ENCODE measurements around the gene POLR3K. TPM values are rescaled to one million over a fixed set of nuclear protein-coding genes. Genes with fewer than 3 reads are reported as not detected.
A peak's percentile ranks its signal among the peaks of the same experiment; 100 is the strongest.

Gene POLR3K
- 10.3 TPM for polyA plus RNA-seq (2013, experiment 1 of 2; ENCODE audit: insufficient read length)
- polyA plus RNA-seq (2013, experiment 2 of 2; ENCODE audit: insufficient read length), result 11.0 TPM

DNA sequence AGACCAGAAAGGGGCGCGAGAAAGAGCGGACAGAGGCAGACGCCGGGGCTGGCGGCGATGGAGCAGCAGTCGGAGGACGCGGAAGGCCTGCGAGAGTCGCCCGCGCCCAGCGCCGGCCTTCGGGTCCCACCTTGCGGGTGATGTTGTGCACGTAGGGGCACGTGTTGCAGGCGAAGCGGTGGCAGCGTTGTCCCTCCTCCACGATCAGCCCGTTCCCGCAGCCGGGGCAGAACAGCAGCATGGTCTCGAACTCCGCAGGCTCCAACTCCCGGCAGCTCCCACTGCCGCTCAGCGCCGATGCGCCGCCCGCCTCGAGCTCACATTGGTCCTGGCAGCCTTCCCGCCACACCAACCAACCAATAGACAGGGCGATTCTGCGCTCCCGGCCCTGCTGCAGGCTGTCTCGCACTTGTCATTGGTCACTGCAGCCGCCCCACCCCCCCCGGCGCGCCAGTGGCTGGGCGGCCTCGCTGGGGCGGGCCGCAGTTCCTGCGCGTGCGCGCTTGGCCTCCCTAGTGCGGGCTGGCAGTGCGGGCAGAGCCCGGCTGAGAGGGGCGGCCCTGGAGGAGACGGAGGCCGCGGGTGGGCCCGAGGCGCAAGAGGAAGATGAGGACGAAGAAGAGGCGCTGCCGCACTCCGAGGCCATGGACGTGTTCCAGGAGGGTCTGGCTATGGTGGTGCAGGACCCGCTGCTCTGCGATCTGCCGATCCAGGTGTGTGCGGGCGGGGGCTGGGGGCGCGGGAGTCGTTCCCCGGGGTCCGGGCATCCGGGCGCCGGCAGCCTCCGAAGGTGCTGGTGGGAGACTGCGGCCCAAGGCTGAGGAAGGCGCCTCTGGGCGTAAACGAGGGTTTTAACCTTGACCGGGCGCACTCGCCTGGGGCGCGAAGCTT lies at the start of gene POLR3K, which contains the start of gene SNRNP25:
Gene POLR3K, minus strand, starts transcription at position 263 of the 891 bp plus-strand sequence. Its CDS starts 22 bp downstream, at position 241.
Gene SNRNP25, plus strand, starts transcription at position 483 of the 891 bp plus-strand sequence. Its CDS starts 189 bp downstream, at position 672.
- peak; percentile 99 for DNase-seq

- no peak for DNase-seq
Observed at GRCh38 chr16:102060-102855, 48.9 kb upstream of the POLR3K start.

DNA sequence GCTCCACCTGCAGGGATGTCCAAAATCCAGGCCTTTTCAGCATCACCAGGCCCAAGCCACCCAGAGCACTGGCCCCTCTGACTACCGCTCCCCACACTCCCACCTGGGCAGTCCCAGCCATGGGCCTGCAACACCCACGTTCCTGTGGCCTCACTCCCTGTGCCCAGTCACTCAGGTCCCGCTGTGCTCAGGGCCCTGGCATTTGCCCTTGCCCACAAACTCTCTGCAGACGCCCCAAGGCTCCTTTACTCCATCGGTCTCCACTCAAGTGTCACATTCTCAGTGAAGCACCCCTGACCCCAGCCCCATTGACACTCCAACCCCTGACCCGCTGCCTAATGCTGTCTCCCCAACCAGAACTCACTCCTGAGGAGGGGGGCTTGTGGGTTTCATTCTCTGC lies 48.2 kb upstream of the POLR3K start:
- no peak for DNase-seq

GRCh38 chr16:100989-101388 lies 47.6 kb upstream of the POLR3K start:
- no peak for DNase-seq

DNA sequence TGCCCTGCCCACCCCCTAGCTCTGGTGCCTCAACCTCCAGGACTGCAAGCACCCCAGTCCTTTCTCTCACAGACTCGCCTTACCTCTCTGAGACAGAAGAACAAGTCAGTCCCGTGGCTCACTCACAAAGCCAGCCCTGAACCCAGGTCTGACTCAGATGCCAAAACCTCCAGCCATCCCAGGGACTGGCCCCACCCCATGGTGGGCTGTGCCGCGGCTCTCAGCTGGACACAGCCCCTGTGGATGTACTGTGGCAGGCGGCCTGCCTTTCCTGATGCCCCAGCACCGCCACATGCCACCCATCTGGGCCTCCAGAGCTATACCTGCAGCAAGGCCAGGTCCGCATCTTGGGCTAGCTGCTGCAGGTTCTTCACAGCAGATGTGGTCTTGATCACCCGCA lies 44.4 kb upstream of the POLR3K start:
- DNase-seq, result no peak

DNA sequence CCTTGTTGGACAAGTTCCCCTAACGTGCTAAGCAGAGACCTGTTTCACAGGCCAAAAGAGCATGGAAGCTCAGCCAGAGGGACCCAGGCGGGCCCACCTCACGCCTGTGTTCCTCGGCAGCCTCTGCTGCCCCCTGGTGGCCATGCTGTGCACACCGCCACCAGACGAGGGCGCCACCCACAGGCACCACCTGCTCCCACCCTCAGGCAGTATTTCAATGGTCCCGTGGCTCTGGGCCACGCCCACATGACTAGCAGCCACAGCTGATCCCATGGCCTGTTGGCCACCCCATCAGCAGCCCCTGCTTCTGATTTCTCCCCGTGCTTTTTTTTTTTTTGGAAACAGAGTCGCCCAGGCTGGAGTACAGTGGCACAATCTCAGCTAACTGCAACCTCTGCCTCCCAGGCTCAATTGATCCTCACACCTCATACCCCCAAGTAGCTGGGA lies 43.5 kb upstream of the POLR3K start:
- DNase-seq, result peak; percentile 80

GRCh38 chr16:94918-95265 lies 41.5 kb upstream of the POLR3K start:
- DNase-seq, result no peak

DNA sequence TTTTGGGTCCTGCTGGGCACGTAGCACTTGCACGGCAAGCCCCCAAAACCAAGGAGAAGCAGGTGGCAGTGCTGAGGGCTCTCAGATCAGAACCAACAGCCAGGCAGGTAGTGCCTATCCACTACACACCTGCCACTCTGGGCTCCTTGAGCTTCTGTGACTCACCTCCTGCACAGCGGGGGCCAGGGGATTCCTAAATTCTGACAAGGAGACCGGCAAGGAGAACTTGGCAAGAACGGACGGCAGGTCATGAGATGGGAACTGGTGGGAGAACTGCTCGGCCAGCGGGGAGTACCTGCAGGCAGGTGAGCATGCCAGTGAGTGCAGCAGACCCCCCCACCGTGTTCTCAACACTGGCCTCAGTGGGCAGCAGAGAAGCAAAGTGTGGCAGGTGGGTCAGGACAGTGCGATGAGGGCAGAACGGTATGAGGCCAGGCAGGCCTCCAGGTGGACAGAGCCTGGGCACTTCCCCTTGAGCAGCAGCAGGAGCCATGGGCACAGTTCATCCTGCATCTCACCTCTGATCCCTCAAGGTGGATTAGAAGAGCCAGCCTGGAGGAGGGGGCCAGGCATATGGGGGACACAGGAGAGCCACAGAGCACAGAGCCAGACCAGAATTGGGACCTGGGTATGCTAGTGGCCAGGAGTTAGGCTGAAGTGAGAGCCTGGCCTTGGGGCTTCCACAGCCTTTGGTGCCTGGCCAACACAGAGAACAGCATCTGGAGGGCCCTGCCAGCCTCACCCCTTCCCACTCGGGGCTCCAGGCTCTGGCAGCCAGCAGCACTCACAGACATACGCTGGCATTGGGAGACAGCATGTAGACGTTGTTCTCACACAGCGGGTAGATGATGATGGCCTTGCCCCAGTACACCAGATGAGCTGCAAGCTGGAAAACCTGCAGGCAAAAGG lies 39.3 kb upstream of the POLR3K start:
- no peak for DNase-seq

GRCh38 chr16:91484-91883 lies 38.1 kb upstream of the POLR3K start:
- no peak for DNase-seq

- no peak for DNase-seq
Observed at GRCh38 chr16:89391-90302, 36.2 kb upstream of the POLR3K start.

DNA sequence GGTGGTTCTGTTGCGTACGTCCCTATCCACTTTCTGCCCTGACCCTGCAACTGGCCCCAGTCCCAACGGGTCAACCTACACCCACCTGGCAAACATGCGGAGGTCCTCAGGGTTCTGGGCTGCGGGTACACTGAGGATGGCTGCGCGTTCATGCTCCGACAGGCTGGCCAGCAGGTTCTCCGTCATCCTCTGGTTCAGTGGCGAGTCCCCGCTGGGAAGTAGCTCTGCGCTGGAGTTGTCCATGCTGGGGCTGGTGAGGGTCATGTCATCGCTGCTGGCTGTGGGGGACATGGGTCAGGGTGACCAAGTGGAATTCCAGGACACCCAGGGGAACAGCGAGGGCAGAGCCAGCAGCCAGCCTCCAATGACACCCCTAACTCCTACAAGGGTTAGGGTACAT lies 35.2 kb upstream of the POLR3K start:
- no peak for DNase-seq

GRCh38 chr16:86483-86952 lies 33.1 kb upstream of the POLR3K start:
- no peak for DNase-seq

DNA sequence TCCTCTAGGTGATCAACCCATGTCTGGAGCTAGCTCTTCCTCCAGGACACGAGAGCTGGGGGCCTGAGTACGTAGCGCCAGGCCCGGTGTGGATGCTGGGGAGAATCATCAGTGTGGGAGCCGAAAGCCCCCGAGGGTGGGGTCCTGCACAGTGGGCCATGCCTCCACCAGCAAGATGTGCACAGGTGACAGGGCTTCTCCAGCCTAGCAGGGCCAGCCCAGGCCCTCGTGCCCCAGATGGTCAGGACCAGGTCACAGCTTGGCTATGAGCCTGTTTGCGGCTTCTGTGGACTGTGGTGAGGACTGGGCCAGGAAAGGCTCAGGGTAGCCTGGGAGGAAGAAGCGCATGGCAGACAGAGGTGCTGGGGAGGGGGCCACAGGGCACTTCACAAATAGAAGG lies 32.5 kb upstream of the POLR3K start:
- no peak for DNase-seq

DNA sequence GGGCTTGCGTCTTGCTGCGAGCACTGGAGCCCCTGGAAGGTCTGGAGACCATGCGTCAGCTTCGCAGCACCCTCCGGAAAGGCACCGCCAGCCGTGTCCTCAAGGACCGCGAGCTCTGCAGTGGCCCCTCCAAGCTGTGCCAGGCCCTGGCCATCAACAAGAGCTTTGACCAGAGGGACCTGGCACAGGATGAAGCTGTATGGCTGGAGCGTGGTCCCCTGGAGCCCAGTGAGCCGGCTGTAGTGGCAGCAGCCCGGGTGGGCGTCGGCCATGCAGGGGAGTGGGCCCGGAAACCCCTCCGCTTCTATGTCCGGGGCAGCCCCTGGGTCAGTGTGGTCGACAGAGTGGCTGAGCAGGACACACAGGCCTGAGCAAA lies 32.0 kb upstream of the POLR3K start:
- no peak for DNase-seq

GRCh38 chr16:84718-85406 lies 31.5 kb upstream of the POLR3K start:
- peak; percentile 77 for DNase-seq

DNA sequence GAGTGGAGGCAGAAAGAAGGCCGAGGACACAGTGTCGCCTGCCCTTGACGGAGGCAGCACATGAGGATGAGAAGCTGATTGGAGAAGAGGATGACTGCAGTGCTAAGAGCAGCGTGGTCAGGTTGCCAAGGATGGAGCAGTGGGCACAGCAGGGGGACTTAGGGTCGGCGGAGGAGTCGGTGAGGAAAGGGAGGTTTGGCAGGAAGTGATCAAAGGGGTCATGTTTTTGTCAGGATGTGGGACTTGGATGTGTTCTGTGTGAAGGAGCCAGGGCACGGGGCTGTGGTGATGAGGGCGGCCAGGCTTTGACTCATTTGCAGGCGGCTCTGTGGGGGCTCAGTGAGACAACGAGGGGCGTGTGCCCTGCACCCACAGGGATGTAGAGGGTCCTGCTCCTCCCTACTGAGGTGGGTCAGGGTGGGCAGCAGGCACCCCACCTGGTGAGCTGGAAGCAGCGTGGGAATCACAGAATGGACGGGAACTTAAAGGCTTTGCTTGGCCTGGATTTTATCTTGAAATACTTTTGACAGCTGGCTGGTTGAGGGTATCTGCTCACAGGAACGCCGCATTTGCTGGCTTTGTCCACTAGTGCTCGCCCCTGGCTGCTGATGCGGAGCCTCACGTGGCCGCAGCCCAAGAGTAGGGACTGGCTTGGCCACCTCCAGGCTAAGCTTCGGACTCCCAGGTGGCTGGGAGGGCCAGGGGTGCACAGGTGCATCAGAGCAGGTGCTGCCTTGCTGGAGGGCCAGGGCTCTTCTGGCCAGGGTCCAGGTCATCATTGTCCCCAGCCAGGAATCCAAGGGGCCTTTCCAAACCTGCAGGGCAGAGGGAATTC lies 30.6 kb upstream of the POLR3K start:
- no peak for DNase-seq

DNA sequence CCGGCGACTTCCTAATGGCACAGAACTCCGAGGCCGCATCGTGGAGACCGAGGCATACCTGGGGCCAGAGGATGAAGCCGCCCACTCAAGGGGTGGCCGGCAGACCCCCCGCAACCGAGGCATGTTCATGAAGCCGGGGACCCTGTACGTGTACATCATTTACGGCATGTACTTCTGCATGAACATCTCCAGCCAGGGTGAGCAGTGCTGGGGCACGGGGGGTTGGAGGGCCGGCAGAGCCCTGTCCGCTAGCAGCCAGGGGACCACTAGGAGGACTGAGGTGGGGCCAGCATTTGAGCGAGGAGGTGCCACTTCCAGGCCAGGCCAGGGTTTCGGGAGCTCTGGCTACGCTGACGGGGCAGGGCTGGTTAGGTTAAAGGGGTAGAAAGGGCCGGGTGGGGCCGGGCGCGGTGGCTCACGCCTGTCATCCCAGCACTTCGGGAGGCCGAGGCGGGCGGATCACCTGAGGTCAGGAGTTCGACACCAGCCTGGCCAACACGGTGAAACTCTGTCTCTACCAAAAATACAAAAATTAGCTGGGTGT lies 29.7 kb upstream of the POLR3K start:
- no peak for DNase-seq

DNA sequence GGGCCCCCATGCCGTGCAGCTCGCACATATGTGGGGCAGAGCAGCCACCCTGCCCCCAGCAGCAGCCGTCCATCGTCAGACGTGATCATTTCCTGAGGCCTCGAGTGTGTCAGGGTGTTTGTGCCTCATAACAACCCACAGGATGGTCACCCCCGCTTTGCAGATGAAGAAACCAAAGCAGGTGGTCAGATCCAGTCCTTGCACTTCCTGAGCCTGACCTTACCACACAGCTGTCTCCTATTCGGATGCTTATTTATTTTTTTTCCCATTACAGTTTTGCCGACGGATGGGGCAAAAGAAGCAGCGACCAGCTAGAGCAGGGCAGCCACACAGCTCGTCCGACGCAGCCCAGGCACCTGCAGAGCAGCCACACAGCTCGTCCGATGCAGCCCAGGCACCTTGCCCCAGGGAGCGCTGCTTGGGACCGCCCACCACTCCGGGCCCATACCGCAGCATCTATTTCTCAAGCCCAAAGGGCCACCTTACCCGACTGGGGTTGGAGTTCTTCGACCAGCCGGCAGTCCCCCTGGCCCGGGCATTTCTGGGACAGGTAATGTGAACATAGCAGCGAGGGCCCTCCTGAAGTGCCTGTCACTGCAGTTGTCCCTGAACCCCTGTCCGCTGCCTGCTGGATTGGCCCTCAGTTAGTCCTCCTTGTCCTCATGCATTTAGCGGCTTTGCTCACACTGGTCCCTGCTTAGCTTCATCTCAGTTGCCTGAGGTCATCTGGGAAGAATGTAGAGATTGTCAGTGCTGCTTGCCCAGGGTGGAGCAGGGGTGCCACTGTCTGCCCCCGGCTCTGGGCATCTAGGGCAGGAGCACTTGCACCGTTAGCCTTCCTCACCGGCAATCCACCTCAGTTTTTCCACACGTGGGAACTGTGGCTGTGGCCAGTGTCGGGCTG lies 26.0 kb upstream of the POLR3K start:
- DNase-seq, result no peak

Data from fibroblast of skin of abdomen (primary cell).